H1 (cell line): ENCODE data around the gene NUTM2D. TPM values are rescaled to one million over a fixed set of nuclear protein-coding genes. Genes with fewer than 3 reads are reported as not detected.
A peak's percentile ranks its signal among the peaks of the same experiment; 100 is the strongest.
"Not testable (repeated sequence)": the region's sequence is repeated elsewhere in the genome, so short reads cannot be mapped to it uniquely, and the experiment has no call there.

Source experiments
- CTCF ChIA-PET: fragments of 300-600 bp; sonication (Branson Sonifier 250); formaldehyde crosslinking; loops from one replicate; lab custom pipeline; 2021; ENCODE audit not compliant: partially characterized antibody; lab: Charles Lee
- POLR2A ChIA-PET: fragments of 300-600 bp; sonication (Branson Sonifier 250); formaldehyde crosslinking; loops from one replicate; lab custom pipeline; 2021; ENCODE audit warnings: inconsistent platforms; ENCODE audit not compliant: partially characterized antibody; lab: Charles Lee
- DNase-seq, 2 experiments: peaks; one replicate each; pipeline versions ENCODE4 v3.0.0 to v3.0.0-alpha.2; 2010 to 2022; ENCODE audit warnings: low spot score in 2 of 2, low read depth in 1 of 2, mixed read lengths in 1 of 2
- FAIRE-seq: peaks from 2 replicates; lab custom pipeline; 2011; peaks lifted over from hg19 to GRCh38; lab: Jason Lieb, UNC
- H2AFZ ChIP-seq: 2 replicates; pipeline ENCODE4 v1.8.1; 2012; ENCODE audit warnings: low read length, inconsistent platforms
- H2AK5ac ChIP-seq: 2 replicates; pipeline ENCODE4 v1.6.1; 2013; ENCODE audit warnings: low read depth, low read length
- H2BK120ac ChIP-seq: replicated peaks from 2 replicates; pipeline ENCODE3; 2013; ENCODE audit warnings: low read depth, low read length, inconsistent platforms
- H2BK12ac ChIP-seq: 2 replicates; pipeline ENCODE4 v1.6.1; 2013; ENCODE audit warnings: low read depth, low read length
- H2BK15ac ChIP-seq: 2 replicates; pipeline ENCODE4 v1.6.1; 2013; ENCODE audit warnings: low read length
- H2BK20ac ChIP-seq: 2 replicates; pipeline ENCODE4 v1.6.1; 2013; ENCODE audit warnings: low read length
- H2BK5ac ChIP-seq: 2 replicates; pipeline ENCODE4 v1.6.1; 2013; ENCODE audit warnings: low read depth, low read length
- H3K14ac ChIP-seq: 2 replicates; pipeline ENCODE4 v1.6.1; 2013; ENCODE audit warnings: inconsistent platforms; ENCODE audit not compliant: insufficient read length
- H3K18ac ChIP-seq: 2 replicates; pipeline ENCODE4 v1.6.1; 2013; ENCODE audit warnings: low read length; ENCODE audit errors: extremely low read depth
- H3K23ac ChIP-seq: 2 replicates; pipeline ENCODE4 v1.6.1; 2013; ENCODE audit warnings: inconsistent platforms; ENCODE audit not compliant: insufficient read length
- H3K23me2 ChIP-seq: 2 replicates; pipeline ENCODE4 v1.6.1; 2013; ENCODE audit warnings: low read depth, low read length
- H3K27ac ChIP-seq: 2 replicates; pipeline ENCODE4 v1.6.1; 2011; ENCODE audit warnings: low read depth, low read length, inconsistent platforms
- H3K27me3 ChIP-seq, 4 experiments: replicated peaks in 1 of 4; 1 replicate in 1 of 4; 2 replicates in 3 of 4; pipeline versions ENCODE4 v1.6.1 to v1.8.1; 2011 to 2013; ENCODE audit warnings: low read length in 3 of 4, mild to moderate bottlenecking in 3 of 4, inconsistent platforms in 2 of 4, mixed read lengths in 2 of 4, moderate library complexity in 1 of 4; ENCODE audit not compliant: control insufficient read depth in 3 of 4, insufficient read depth in 3 of 4; ENCODE audit errors: extremely low read depth in 1 of 4
- H3K36me3 ChIP-seq, 4 experiments: 2 replicates each; pipeline versions ENCODE4 v1.6.1 to v1.8.1; 2011 to 2013; ENCODE audit warnings: mild to moderate bottlenecking in 4 of 4, low read length in 3 of 4, moderate library complexity in 2 of 4, control low read depth in 1 of 4, inconsistent platforms in 1 of 4; ENCODE audit not compliant: insufficient read depth in 4 of 4, control insufficient read depth in 2 of 4
- H3K4ac ChIP-seq: replicated peaks from 2 replicates; pipeline ENCODE3; 2013; ENCODE audit warnings: low read length, low read depth, mixed read lengths, inconsistent platforms; ENCODE audit not compliant: insufficient read length
- H3K4me1 ChIP-seq, 4 experiments: replicated peaks in 1 of 4; 1 replicate in 1 of 4; 2 replicates in 3 of 4; pipeline versions ENCODE4 v1.6.1 to v1.8.1; 2011 to 2013; ENCODE audit warnings: low read length in 3 of 4, inconsistent platforms in 2 of 4, mixed read lengths in 1 of 4; ENCODE audit not compliant: insufficient read depth in 4 of 4, control insufficient read depth in 3 of 4
- H3K4me2 ChIP-seq, 2 experiments: 2 replicates each; pipeline versions ENCODE4 v1.6.1 to v1.8.1; 2011 to 2013; ENCODE audit warnings: low read depth in 2 of 2, low read length in 2 of 2, control low read depth in 1 of 2, inconsistent platforms in 1 of 2, mild to moderate bottlenecking in 1 of 2; ENCODE audit not compliant: insufficient read depth in 1 of 2
- H3K4me3 ChIP-seq, 4 experiments: fragments of 200-600, 300-600 bp in 1 of 4; sonication (generic), shearing (Covaris generic), sonication (Bioruptor Twin) in 1 of 4; 2 replicates each; pipeline versions ENCODE4 v1.5.1 to v1.8.1; 2011 to 2016; ENCODE audit warnings: low read length in 4 of 4, low read depth in 3 of 4, control low read depth in 2 of 4, inconsistent platforms in 2 of 4, mild to moderate bottlenecking in 2 of 4, mixed read lengths in 1 of 4, moderate library complexity in 1 of 4; ENCODE audit not compliant: insufficient read depth in 2 of 4; ENCODE audit errors: extremely low read depth in 1 of 4
- H3K56ac ChIP-seq: replicated peaks from 2 replicates; pipeline ENCODE3; 2013; ENCODE audit warnings: low read depth, mild to moderate bottlenecking, mixed read lengths, low read length, inconsistent platforms; ENCODE audit not compliant: insufficient read length
- H3K79me1 ChIP-seq: 2 replicates; pipeline ENCODE4 v1.6.1; 2013; ENCODE audit warnings: low read depth, low read length, control low read depth
- H3K79me2 ChIP-seq, 2 experiments: 2 replicates each; pipeline versions ENCODE4 v1.6.1 to v1.8.1; 2012 to 2013; ENCODE audit warnings: low read length in 2 of 2, mild to moderate bottlenecking in 2 of 2, inconsistent platforms in 1 of 2; ENCODE audit not compliant: insufficient read depth in 2 of 2, control insufficient read depth in 1 of 2
- H3K9ac ChIP-seq, 4 experiments: replicated peaks in 1 of 4; 1 replicate in 1 of 4; 2 replicates in 3 of 4; pipeline versions ENCODE4 v1.6.1 to v1.8.1; 2011 to 2013; ENCODE audit warnings: low read depth in 3 of 4, low read length in 3 of 4, control low read depth in 2 of 4, mild to moderate bottlenecking in 2 of 4, moderate library complexity in 2 of 4, inconsistent platforms in 1 of 4; ENCODE audit errors: extremely low read depth in 1 of 4
- H3K9me3 ChIP-seq, 2 experiments: 2 replicates each; pipeline versions ENCODE4 v1.6.1 to v1.8.1; 2012 to 2013; ENCODE audit warnings: mild to moderate bottlenecking in 2 of 2, moderate library complexity in 2 of 2, control low read depth in 1 of 2, inconsistent platforms in 1 of 2, low read depth in 1 of 2, low read length in 1 of 2, mixed read lengths in 1 of 2; ENCODE audit not compliant: insufficient read depth in 2 of 2
- H4K20me1 ChIP-seq, 2 experiments: replicated peaks in 1 of 2; 2 replicates each; pipeline versions ENCODE3 to v1.8.1; 2011 to 2013; ENCODE audit warnings: inconsistent platforms in 2 of 2, low read length in 2 of 2, mild to moderate bottlenecking in 1 of 2; ENCODE audit not compliant: insufficient read depth in 2 of 2, control insufficient read depth in 1 of 2
- H4K5ac ChIP-seq: 2 replicates; pipeline ENCODE4 v1.6.1; 2013; ENCODE audit warnings: low read length, low read depth, mixed read lengths, inconsistent platforms; ENCODE audit not compliant: insufficient read length
- H4K8ac ChIP-seq: 2 replicates; pipeline ENCODE4 v1.8.0; 2013; ENCODE audit warnings: mild to moderate bottlenecking, moderate library complexity, low read length, inconsistent platforms; ENCODE audit not compliant: insufficient read depth; ENCODE audit errors: extremely low read depth
- H4K91ac ChIP-seq: replicated peaks from 2 replicates; pipeline ENCODE3; 2013; ENCODE audit warnings: low read length, mixed read lengths, inconsistent platforms; ENCODE audit not compliant: insufficient read length
- WGBS, 2 experiments: shearing (Covaris generic) in 1 of 2; methylation state at CpG; one replicate each; pipeline versions ENCODE4 v1.1.6 to v1.1.7; 2013 to 2015; ENCODE audit warnings: low lambda C conversion rate in 2 of 2, mixed read lengths in 2 of 2, inconsistent platforms in 1 of 2, low coverage in 1 of 2, missing lambda C conversion rate in 1 of 2; ENCODE audit not compliant: insufficient replicate concordance in 2 of 2, insufficient coverage in 1 of 2, insufficient read length in 1 of 2; ENCODE audit errors: extremely low coverage in 1 of 2, missing lambda C conversion rate in 1 of 2; 5-methylcytosine and 5-hydroxymethylcytosine counted together
- polyA plus RNA-seq, 7 experiments: library from polyadenylated mRNA; depleted of rRNA in 3 of 7; stranded (reverse) in 5 of 7; unstranded in 2 of 7; fragments of >200 nt in 5 of 7; fragments of 200-250 nt in 2 of 7; gene quantifications; 1 replicate in 5 of 7; 2 replicates in 1 of 7; 4 replicates in 1 of 7; pipeline versions ENCODE4 v1.2.1 to v1.2.3, GENCODE V29; 2011 to 2013; ENCODE audit warnings: missing spikeins in 2 of 7, mixed read lengths in 2 of 7
- total RNA-seq: library from RNA; stranded (reverse); fragmentation: NEBNext Ultra II Directional; extraction: Animal tissue kit (Norgen Biotek cat#: 25700); gene quantifications from 2 replicates; pipeline ENCODE4 v1.2.1, GENCODE V29; 2021

The NUTM2D gene
- total and polyA plus RNA-seq, 2 of the 8 experiments (the other 6 are each of a cell fraction or from before 2014, with no cell fraction given), result 0.76 to 2.2 TPM

DNA sequence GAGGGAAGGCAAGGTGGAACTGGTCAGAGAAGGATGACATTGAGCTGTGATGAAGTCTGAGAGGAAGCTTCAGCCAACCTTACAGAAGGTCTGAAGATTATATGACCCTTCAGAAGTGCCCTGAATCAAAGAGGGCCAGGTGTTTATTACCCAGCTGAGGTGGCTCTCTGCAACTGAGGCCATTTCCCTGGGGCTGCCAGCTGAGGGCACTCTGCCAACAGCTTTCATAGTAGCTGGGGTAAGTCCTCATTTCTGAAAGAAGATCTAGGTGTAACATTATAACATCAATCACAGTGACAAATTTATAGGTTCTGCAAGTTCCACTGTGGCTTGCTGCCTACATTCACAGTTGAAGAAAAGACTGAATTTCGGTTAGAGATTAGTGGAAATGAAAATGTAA lies 46.0 kb upstream of the NUTM2D start:
- H2BK15ac ChIP-seq, H2BK12ac ChIP-seq, H3K79me1 ChIP-seq, H3K27me3 ChIP-seq, H2BK20ac ChIP-seq, H3K36me3 ChIP-seq, H3K23me2 ChIP-seq, H3K23ac ChIP-seq, H3K4ac ChIP-seq, DNase-seq, CTCF ChIA-PET, H2BK120ac ChIP-seq, H3K9ac ChIP-seq, H4K20me1 ChIP-seq, H3K4me3 ChIP-seq, H3K4me2 ChIP-seq, H3K56ac ChIP-seq, H4K5ac ChIP-seq, H3K79me2 ChIP-seq, H3K18ac ChIP-seq, H3K4me1 ChIP-seq, H2AK5ac ChIP-seq, H2BK5ac ChIP-seq, H3K14ac ChIP-seq, POLR2A ChIA-PET, H3K9me3 ChIP-seq, H4K8ac ChIP-seq, H3K27ac ChIP-seq, H4K91ac ChIP-seq, H2AFZ ChIP-seq: not testable (repeated sequence)
- peak; percentile 94 for FAIRE-seq
- WGBS, 2 experiments, result 45% methylated on average over 1 of the region's 1 CpG; no CpG with 5 or more reads in 1 of the 2 experiments

DNA sequence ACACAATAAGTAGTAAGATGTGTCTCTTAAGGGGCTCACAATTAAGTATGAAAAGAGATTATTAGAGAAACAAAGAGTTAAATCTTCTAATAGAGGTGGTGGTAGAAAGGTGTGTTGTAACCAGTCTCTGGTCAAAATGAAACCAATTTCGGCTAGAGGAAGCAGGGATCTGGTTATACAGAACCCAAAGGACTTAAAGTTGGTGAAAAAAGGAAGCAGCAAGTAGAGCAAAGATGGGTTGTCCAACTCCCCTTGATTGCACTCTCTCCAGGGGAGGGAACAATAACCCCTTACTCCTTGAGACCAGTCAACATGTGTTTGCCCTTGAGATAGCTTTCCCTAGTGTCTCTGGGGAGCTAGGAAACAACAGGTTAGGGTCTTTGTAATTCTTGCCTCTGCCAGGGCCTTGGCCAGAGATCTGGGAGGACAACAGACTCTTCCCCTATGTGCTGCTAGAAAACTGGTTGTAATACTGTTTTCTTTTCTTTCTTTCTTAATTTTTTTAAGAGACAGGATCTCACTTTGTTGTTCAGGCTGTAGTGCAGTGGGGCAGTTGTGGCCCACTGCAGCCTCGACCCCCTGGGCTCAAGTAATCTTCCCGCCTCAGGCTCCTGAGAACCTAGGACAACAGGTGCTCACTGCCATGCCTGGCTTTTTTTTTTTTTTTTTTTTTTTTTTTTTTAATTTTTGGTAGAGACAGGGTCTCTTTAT lies 43.7 kb upstream of the NUTM2D start:
- not testable (repeated sequence) for FAIRE-seq, H3K56ac ChIP-seq, H3K14ac ChIP-seq

More for the DNA sequence above, 43.7 kb upstream of the NUTM2D start:
- H2BK5ac ChIP-seq, DNase-seq, H3K79me2 ChIP-seq, H3K36me3 ChIP-seq, H3K4ac ChIP-seq, H2BK15ac ChIP-seq, H3K4me3 ChIP-seq, H3K4me1 ChIP-seq, H4K91ac ChIP-seq, H3K23ac ChIP-seq, H3K18ac ChIP-seq, H4K20me1 ChIP-seq, H3K9ac ChIP-seq, H3K9me3 ChIP-seq, H2AK5ac ChIP-seq, H2BK20ac ChIP-seq, H4K5ac ChIP-seq, H3K23me2 ChIP-seq, H3K4me2 ChIP-seq, H4K8ac ChIP-seq, H3K27ac ChIP-seq, H2AFZ ChIP-seq, CTCF ChIA-PET, POLR2A ChIA-PET, H2BK12ac ChIP-seq, H3K79me1 ChIP-seq, H3K27me3 ChIP-seq, H2BK120ac ChIP-seq: not testable (repeated sequence)
- 67% methylated on average over 3 of the region's 3 CpGs; no CpG with 5 or more reads in 1 of the 2 experiments for WGBS, 2 experiments
